NCI-H2227 (cell line): Measurements from ENCODE around the gene CPT1A.

Source experiments
- DNase-seq: peaks from one replicate; lab custom pipeline; 2025; ENCODE audit not compliant: unreplicated experiment; lab: John Stamatoyannopoulos, UW

Gene CPT1A

GRCh38 chr11:68715456-68716122 lies 126.1 kb downstream of the CPT1A start:
- DNase-seq: no peak

GRCh38 chr11:68714060-68714856 lies 127.5 kb downstream of the CPT1A start:
- DNase-seq: no peak

- DNase-seq: no peak
Observed at GRCh38 chr11:68711114-68711513, 130.6 kb downstream of the CPT1A start.

GRCh38 chr11:68710409-68710808 lies 131.3 kb downstream of the CPT1A start:
- DNase-seq: no peak

DNA sequence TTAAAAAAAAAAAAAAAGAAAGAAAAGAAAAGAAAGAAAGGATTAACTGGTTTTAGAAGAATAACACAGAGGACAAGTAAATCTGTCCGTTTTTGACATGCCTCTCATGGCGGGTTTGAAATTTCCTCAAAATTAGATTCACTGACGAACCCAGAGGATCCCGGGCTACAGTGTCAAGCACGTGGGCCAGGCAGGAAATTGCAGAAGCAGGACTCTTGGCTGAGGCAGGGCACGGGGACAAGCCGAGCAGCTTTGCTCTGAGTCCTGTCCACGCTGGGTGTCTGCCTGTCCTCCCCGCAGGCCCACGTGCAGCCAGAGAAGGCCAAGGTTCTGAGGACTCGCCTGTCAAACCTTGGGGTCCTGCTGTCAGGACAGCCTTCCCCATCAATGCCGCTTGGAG lies 132.7 kb downstream of the CPT1A start:
- DNase-seq: no peak

- DNase-seq: no peak
Observed at GRCh38 chr11:68707527-68707926, 134.2 kb downstream of the CPT1A start.

GRCh38 chr11:68704887-68705286 lies 136.8 kb downstream of the CPT1A start:
- DNase-seq: peak; percentile 27
